Measurements from ENCODE around the gene KRTAP10-11. TPM values are rescaled to one million over a fixed set of nuclear protein-coding genes. Genes with fewer than 3 reads are reported as not detected.
"Not testable (repeated sequence)": the region's sequence is repeated elsewhere in the genome, so short reads cannot be mapped to it uniquely, and the experiment has no call there.

The KRTAP10-11 gene
- total RNA-seq, 1 donor from 2014 or later: not detected

- H3K4me1 Mint-ChIP-seq (ENCODE audit: low read depth, unreplicated experiment): peaks cover 10% of the 10 kb centered on the region
- no peak overlapping the region for H3K27ac Mint-ChIP-seq (ENCODE audit: unreplicated experiment)
- DNase-seq: no peak
- H3K27me3 Mint-ChIP-seq (ENCODE audit: unreplicated experiment): peaks cover 6% of the 10 kb centered on the region
- H3K4me3 Mint-ChIP-seq (ENCODE audit: unreplicated experiment): no peak overlapping the region
- peaks cover 15% of the 10 kb centered on the region for H3K9me3 Mint-ChIP-seq (ENCODE audit: unreplicated experiment)
- TF ChIP-seq, protein P1, sequence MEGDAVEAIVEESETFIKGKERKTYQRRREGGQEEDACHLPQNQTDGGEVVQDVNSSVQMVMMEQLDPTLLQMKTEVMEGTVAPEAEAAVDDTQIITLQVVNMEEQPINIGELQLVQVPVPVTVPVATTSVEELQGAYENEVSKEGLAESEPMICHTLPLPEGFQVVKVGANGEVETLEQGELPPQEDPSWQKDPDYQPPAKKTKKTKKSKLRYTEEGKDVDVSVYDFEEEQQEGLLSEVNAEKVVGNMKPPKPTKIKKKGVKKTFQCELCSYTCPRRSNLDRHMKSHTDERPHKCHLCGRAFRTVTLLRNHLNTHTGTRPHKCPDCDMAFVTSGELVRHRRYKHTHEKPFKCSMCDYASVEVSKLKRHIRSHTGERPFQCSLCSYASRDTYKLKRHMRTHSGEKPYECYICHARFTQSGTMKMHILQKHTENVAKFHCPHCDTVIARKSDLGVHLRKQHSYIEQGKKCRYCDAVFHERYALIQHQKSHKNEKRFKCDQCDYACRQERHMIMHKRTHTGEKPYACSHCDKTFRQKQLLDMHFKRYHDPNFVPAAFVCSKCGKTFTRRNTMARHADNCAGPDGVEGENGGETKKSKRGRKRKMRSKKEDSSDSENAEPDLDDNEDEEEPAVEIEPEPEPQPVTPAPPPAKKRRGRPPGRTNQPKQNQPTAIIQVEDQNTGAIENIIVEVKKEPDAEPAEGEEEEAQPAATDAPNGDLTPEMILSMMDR (IDR thresholded peaks at IDR 0.05; ENCODE audit: partially characterized antibody, unreplicated experiment): no peak
- H3K36me3 Mint-ChIP-seq (ENCODE audit: unreplicated experiment): peaks cover 42% of the 10 kb centered on the region
These were observed 26.3 kb upstream of the KRTAP10-11 start for GRCh38 chr21:44619886-44620285.

DNA sequence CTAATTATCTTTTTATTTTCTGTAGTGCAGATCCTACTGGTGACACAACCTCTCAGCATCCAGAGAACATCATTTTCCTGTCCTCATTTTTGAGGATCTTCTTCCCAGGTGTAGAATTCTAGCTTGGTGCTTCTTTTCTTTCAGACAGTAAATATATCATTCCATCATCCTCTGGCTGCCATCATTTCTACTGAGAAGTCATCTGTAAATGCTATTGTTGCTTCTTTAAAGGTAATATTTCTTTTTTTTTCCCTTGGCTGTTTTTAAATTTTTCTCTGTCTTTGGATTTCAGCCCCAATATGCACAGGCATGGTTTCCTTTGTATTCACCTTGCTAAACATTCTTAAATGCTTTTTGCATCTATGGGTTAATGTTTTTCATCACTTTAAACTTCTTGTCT is 22.6 kb upstream of the KRTAP10-11 start:
- DNase-seq: no peak
- no peaks in the 10 kb centered on the region for H3K27me3 Mint-ChIP-seq (ENCODE audit: unreplicated experiment)
- H3K4me3 Mint-ChIP-seq (ENCODE audit: unreplicated experiment): no peak overlapping the region
- TF ChIP-seq, protein P1 (IDR thresholded peaks at IDR 0.05; ENCODE audit: partially characterized antibody, unreplicated experiment): no peak
- H3K27ac Mint-ChIP-seq (ENCODE audit: unreplicated experiment): no peak overlapping the region
- peaks cover 46% of the 10 kb centered on the region for H3K36me3 Mint-ChIP-seq (ENCODE audit: unreplicated experiment)
- no peaks in the 10 kb centered on the region for H3K4me1 Mint-ChIP-seq (ENCODE audit: low read depth, unreplicated experiment)
- peaks cover 9% of the 10 kb centered on the region for H3K9me3 Mint-ChIP-seq (ENCODE audit: unreplicated experiment)

GRCh38 chr21:44625756-44626155 is 20.5 kb upstream of the KRTAP10-11 start:
- no peak for DNase-seq
- H3K36me3 Mint-ChIP-seq (ENCODE audit: unreplicated experiment): peaks cover 42% of the 10 kb centered on the region
- peaks cover 3% of the 10 kb centered on the region for H3K27me3 Mint-ChIP-seq (ENCODE audit: unreplicated experiment)
- TF ChIP-seq, protein P1 (IDR thresholded peaks at IDR 0.05; ENCODE audit: partially characterized antibody, unreplicated experiment): no peak
- H3K4me1 Mint-ChIP-seq (ENCODE audit: low read depth, unreplicated experiment): peaks cover 2% of the 10 kb centered on the region
- no peak overlapping the region for H3K27ac Mint-ChIP-seq (ENCODE audit: unreplicated experiment)
- no peak overlapping the region for H3K4me3 Mint-ChIP-seq (ENCODE audit: unreplicated experiment)
- H3K9me3 Mint-ChIP-seq (ENCODE audit: unreplicated experiment): peaks cover 12% of the 10 kb centered on the region

DNA sequence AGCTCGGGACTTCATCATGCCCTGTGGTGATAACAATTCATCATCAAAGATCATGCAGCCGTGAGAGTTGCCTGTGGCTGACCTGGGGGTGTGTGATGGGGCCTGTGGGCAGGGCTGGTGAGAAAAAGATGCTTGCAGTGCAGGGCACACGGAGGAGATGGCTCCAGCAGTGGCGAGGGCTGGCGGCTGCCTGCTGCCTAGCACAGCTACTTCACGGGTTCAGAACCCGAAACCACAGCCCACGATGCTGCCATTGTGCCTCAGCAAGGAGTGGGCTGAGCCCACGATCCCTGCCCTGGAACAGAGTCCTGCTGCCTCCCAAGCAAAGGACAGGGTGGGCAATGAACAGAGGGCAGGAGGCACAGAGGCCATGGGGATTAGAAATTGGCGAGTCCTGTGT is 20.0 kb upstream of the KRTAP10-11 start:
- Mint-ChIP-seq H3K4me3 (ENCODE audit: unreplicated experiment) (no peak overlapping the region), H3K27ac (ENCODE audit: unreplicated experiment) (no peak overlapping the region)
- TF ChIP-seq, protein P1 (IDR thresholded peaks at IDR 0.05; ENCODE audit: partially characterized antibody, unreplicated experiment): no peak

DNA sequence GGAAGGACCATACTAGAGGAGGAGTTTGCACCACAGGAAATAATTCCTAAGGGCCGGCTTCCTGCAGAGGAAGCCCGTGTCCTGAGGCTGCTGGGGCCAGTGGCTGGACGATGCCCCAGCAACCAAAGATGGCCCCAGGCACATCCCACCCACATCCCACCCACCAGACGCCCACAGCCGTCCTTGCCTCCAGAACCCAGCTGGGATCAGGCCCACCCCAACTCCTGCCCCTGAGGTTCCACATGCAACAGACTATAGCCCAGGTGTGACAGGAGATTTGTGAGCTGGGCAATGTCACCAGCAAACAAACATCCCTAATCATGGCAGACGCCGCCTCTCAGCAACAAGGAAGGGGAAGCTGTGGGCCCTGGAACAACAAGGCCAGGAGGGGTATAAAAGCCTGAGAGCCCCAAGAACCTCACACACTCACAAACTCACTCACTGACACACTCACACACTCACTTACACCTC is 19.5 kb upstream of the KRTAP10-11 start, which contains the start of gene KRTAP10-9:
TSS of gene KRTAP10-9 (plus strand) at position 421 of the 471 bp plus-strand sequence. CDS start 79 bp downstream, outside the sequence.
- H3K27ac Mint-ChIP-seq (ENCODE audit: unreplicated experiment): peak within 1 kb of the TSS; percentile 22
- no peak for DNase-seq
- TF ChIP-seq, protein P1 (IDR thresholded peaks at IDR 0.05; ENCODE audit: partially characterized antibody, unreplicated experiment): no peak
- peaks cover 15% of the 10 kb centered on the region for H3K9me3 Mint-ChIP-seq (ENCODE audit: unreplicated experiment)
- H3K27me3 Mint-ChIP-seq (ENCODE audit: unreplicated experiment): peaks cover 3% of the 10 kb centered on the region
- H3K4me1 Mint-ChIP-seq (ENCODE audit: low read depth, unreplicated experiment): peaks cover 2% of the 10 kb centered on the region
- H3K4me3 Mint-ChIP-seq (ENCODE audit: unreplicated experiment): no peak within 1 kb of the TSS
- peaks cover 50% of the 10 kb centered on the region for H3K36me3 Mint-ChIP-seq (ENCODE audit: unreplicated experiment)

More for the DNA sequence above, 20.0 kb upstream of the KRTAP10-11 start:
- peaks cover 14% of the 10 kb centered on the region for H3K9me3 Mint-ChIP-seq (ENCODE audit: unreplicated experiment)
- H3K4me1 Mint-ChIP-seq (ENCODE audit: low read depth, unreplicated experiment): peaks cover 2% of the 10 kb centered on the region
- DNase-seq: no peak
- H3K36me3 Mint-ChIP-seq (ENCODE audit: unreplicated experiment): peaks cover 46% of the 10 kb centered on the region
- H3K27me3 Mint-ChIP-seq (ENCODE audit: unreplicated experiment): peaks cover 3% of the 10 kb centered on the region

DNA sequence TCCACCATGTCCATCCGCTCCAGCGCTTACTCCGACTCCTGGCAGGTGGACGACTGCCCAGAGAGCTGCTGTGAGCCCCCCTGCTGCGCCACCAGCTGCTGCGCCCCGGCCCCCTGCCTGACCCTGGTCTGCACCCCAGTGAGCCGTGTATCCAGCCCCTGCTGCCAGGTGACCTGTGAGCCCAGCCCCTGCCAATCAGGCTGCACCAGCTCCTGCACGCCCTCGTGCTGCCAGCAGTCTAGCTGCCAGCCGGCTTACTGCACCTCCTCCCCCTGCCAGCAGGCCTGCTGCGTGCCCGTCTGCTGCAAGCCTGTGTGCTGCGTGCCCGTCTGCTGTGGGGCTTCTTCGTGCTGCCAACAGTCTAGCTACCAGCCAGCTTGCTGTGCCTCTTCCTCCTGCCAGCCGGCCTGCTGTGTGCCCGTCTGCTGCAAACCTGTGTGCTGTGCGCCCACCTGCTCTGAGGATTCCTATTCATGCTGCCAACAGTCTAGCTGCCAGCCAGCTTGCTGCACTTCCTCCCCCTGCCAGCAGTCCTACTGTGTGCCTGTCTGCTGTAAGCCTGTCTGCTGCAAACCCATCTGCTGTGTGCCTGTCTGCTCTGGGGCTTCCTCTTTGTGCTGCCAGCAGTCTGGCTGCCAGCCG is 18.9 kb upstream of the KRTAP10-11 start:
- not testable (repeated sequence) for H3K4me3 Mint-ChIP-seq (ENCODE audit: unreplicated experiment); DNase-seq; H3K4me1 Mint-ChIP-seq (ENCODE audit: low read depth, unreplicated experiment); H3K27me3 Mint-ChIP-seq (ENCODE audit: unreplicated experiment)
- peak overlapping the region; percentile 22 for H3K27ac Mint-ChIP-seq (ENCODE audit: unreplicated experiment)
- peaks cover 16% of the 10 kb centered on the region for H3K9me3 Mint-ChIP-seq (ENCODE audit: unreplicated experiment)
- peaks cover 54% of the 10 kb centered on the region for H3K36me3 Mint-ChIP-seq (ENCODE audit: unreplicated experiment)

GRCh38 chr21:44627831-44628233 is 18.4 kb upstream of the KRTAP10-11 start:
- H3K4me1 Mint-ChIP-seq (ENCODE audit: low read depth, unreplicated experiment); H3K4me3 Mint-ChIP-seq (ENCODE audit: unreplicated experiment); DNase-seq; H3K27me3 Mint-ChIP-seq (ENCODE audit: unreplicated experiment): not testable (repeated sequence)
- Mint-ChIP-seq H3K9me3 (ENCODE audit: unreplicated experiment) (peaks cover 16% of the 10 kb centered on the region), H3K27ac (ENCODE audit: unreplicated experiment) (peak overlapping the region; percentile 22), H3K36me3 (ENCODE audit: unreplicated experiment) (peaks cover 50% of the 10 kb centered on the region)
